Measurements from ENCODE around the gene DNAJC30. TPM values are rescaled to one million over a fixed set of nuclear protein-coding genes. Genes with fewer than 3 reads are reported as not detected.

DNAJC30 gene
- polyA plus RNA-seq, 1 of the 3 experiments (the other 2 are of a cell fraction): 11.0 TPM

- CTCF ChIA-PET: interaction anchor here (1.2 to 1.3 kb wide), 2 partner anchors 27 to 33 kb away, joined by 3 to 5 read pairs; no protein-coding TSS in a partner anchor
- WGBS (ENCODE audit: low lambda C conversion rate): 57% methylated on average over 8 of the region's 8 CpGs
These were observed 49.4 kb downstream of the DNAJC30 start for GRCh38 chr7:73633844-73634243.

GRCh38 chr7:73633323-73633722 lies 49.9 kb downstream of the DNAJC30 start:
- peaks cover 0 to 8% of the 10 kb centered on the region in 2 experiments; a peak in 1 of 4 replicates for H3K4me1 ChIP-seq (ENCODE audit: control insufficient read depth in 1 of 2, insufficient read depth in 2 of 2, low read depth in 1 of 2, low read length in 1 of 2)
- no peak overlapping the region for H3K9ac ChIP-seq
- peaks cover 9% of the 10 kb centered on the region for H3F3A ChIP-seq (replicated peaks; ENCODE audit: insufficient read depth)
- H3K9me3 ChIP-seq: no peaks in the 10 kb centered on the region
- no peaks in the 10 kb centered on the region for H3K9me2 ChIP-seq
- no peak overlapping the region for H3K27ac ChIP-seq (ENCODE audit: low read depth in 2 of 2, low read length in 1 of 2)
- H3K36me3 ChIP-seq (replicated peaks in 1 of 2; ENCODE audit: control insufficient read depth in 1 of 2, insufficient read depth in 2 of 2, low read length in 1 of 2): no peaks in the 10 kb centered on the region
- H3K4me2 ChIP-seq: no peak overlapping the region
- H4K20me1 ChIP-seq (ENCODE audit: insufficient read depth): no peaks in the 10 kb centered on the region
- CTCF ChIA-PET: interaction anchor here (1.2 to 1.3 kb wide), 2 partner anchors 26 to 33 kb away, joined by 3 to 5 read pairs; no protein-coding TSS in a partner anchor
- no peak for DNase-seq
- peaks cover 16% of the 10 kb centered on the region; the same call in 1 of the 2 replicates for H3K27me3 ChIP-seq (ENCODE audit: insufficient read depth)
- no peak overlapping the region for H3K4me3 ChIP-seq (ENCODE audit: low read depth in 2 of 2, low read length in 1 of 2)
- POLR2A ChIA-PET: no interaction called here
- whole genome bisulfite sequencing (ENCODE audit: low lambda C conversion rate): 73% methylated on average over 7 of the region's 7 CpGs
- TF ChIP-seq POLR2AphosphoS5 (IDR thresholded peaks at IDR 0.05; ENCODE audit: low read depth, low read length): no peak
- no peak for TF ChIP-seq CTCF (IDR thresholded peaks at IDR 0.05)
- no peak overlapping the region for H2AFZ ChIP-seq (ENCODE audit: low read depth)
- H3K79me2 ChIP-seq (ENCODE audit: insufficient read depth): no peaks in the 10 kb centered on the region

More at GRCh38 chr7:73633844-73634243, 49.4 kb downstream of the DNAJC30 start:
- no peak overlapping the region for H3K9ac ChIP-seq
- TF ChIP-seq MXI1 (IDR thresholded peaks at IDR 0.05; ENCODE audit: low read depth, low read length) (no peak), RCOR1 (IDR thresholded peaks at IDR 0.05; ENCODE audit: low read length) (no peak), RAD21 (IDR thresholded peaks at IDR 0.05; ENCODE audit: low read length) (no peak), IRF3 (IDR thresholded peaks at IDR 0.05; ENCODE audit: low read depth, low read length) (no peak), YY1 (IDR thresholded peaks at IDR 0.05; ENCODE audit: low read depth) (no peak), MAX (IDR thresholded peaks at IDR 0.05; ENCODE audit: low read depth) (no peak), TAF1 (IDR thresholded peaks at IDR 0.05; ENCODE audit: borderline replicate concordance, low read depth, low read length) (no peak), POLR2AphosphoS5 (IDR thresholded peaks at IDR 0.05; ENCODE audit: low read depth, low read length) (no peak), RFX5 (IDR thresholded peaks at IDR 0.05; ENCODE audit: low read length) (no peak), ELF1 (IDR thresholded peaks at IDR 0.05) (no peak), GATA2 (CRISPR knock-in tag; IDR thresholded peaks at IDR 0.05) (no peak)
- H4K20me1 ChIP-seq (ENCODE audit: insufficient read depth): no peaks in the 10 kb centered on the region
- POLR2A ChIA-PET: no interaction called here
- peaks cover 0 to 8% of the 10 kb centered on the region in 2 experiments; a peak in 1 of 4 replicates for H3K4me1 ChIP-seq (ENCODE audit: control insufficient read depth in 1 of 2, insufficient read depth in 2 of 2, low read depth in 1 of 2, low read length in 1 of 2)
- H3F3A ChIP-seq (replicated peaks; ENCODE audit: insufficient read depth): peaks cover 11% of the 10 kb centered on the region
- no peaks in the 10 kb centered on the region for H3K9me2 ChIP-seq
- H3K9me3 ChIP-seq: no peaks in the 10 kb centered on the region
- H3K27ac ChIP-seq (ENCODE audit: low read depth in 2 of 2, low read length in 1 of 2): no peak overlapping the region
- no peak for DNase-seq
- H3K27me3 ChIP-seq (ENCODE audit: insufficient read depth): peaks cover 11% of the 10 kb centered on the region; the same call in 1 of the 2 replicates
- H3K36me3 ChIP-seq (replicated peaks in 1 of 2; ENCODE audit: control insufficient read depth in 1 of 2, insufficient read depth in 2 of 2, low read length in 1 of 2): no peaks in the 10 kb centered on the region
- H3K4me3 ChIP-seq (ENCODE audit: low read depth in 2 of 2, low read length in 1 of 2): no peak overlapping the region
- H3K4me2 ChIP-seq: no peak overlapping the region
- H3K79me2 ChIP-seq (ENCODE audit: insufficient read depth): no peaks in the 10 kb centered on the region
- no peak overlapping the region for H2AFZ ChIP-seq (ENCODE audit: low read depth)

All from SK-N-SH (cell line).